Measurements from ENCODE around the gene LBH. TPM values are rescaled to one million over a fixed set of nuclear protein-coding genes. Genes with fewer than 3 reads are reported as not detected.

LBH gene
- total RNA-seq, 1 experiment from 2014 or later = 1.2 TPM

DNA sequence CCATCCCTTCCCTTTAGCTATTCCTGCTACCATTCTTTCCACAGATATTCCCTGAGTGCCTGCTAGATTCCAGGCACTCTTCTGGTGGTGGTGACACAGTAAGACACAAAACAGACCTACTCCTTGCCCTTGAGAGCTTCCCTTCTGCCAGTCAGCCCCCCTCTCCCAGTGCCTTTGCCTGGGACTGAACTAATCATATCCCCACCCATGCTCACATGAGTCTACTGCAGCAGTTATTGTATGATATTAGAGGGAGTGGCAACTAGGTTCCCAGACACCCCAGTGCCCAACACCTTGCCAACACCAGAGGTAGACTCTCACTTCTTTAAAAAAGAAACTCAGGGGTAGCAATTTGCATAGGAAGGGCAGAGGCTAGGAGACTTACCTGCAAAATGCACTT is 7.2 kb upstream of the LBH start (continued):
- TF ChIP-seq, protein P1, sequence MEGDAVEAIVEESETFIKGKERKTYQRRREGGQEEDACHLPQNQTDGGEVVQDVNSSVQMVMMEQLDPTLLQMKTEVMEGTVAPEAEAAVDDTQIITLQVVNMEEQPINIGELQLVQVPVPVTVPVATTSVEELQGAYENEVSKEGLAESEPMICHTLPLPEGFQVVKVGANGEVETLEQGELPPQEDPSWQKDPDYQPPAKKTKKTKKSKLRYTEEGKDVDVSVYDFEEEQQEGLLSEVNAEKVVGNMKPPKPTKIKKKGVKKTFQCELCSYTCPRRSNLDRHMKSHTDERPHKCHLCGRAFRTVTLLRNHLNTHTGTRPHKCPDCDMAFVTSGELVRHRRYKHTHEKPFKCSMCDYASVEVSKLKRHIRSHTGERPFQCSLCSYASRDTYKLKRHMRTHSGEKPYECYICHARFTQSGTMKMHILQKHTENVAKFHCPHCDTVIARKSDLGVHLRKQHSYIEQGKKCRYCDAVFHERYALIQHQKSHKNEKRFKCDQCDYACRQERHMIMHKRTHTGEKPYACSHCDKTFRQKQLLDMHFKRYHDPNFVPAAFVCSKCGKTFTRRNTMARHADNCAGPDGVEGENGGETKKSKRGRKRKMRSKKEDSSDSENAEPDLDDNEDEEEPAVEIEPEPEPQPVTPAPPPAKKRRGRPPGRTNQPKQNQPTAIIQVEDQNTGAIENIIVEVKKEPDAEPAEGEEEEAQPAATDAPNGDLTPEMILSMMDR (IDR thresholded peaks at IDR 0.05 in 2 of 3, conservative IDR thresholded peaks at IDR 0.05 in 1 of 3; ENCODE audit: borderline replicate concordance in 1 of 3, insufficient read depth in 1 of 3, low read depth in 2 of 3, low read length in 2 of 3) = no peak

DNA sequence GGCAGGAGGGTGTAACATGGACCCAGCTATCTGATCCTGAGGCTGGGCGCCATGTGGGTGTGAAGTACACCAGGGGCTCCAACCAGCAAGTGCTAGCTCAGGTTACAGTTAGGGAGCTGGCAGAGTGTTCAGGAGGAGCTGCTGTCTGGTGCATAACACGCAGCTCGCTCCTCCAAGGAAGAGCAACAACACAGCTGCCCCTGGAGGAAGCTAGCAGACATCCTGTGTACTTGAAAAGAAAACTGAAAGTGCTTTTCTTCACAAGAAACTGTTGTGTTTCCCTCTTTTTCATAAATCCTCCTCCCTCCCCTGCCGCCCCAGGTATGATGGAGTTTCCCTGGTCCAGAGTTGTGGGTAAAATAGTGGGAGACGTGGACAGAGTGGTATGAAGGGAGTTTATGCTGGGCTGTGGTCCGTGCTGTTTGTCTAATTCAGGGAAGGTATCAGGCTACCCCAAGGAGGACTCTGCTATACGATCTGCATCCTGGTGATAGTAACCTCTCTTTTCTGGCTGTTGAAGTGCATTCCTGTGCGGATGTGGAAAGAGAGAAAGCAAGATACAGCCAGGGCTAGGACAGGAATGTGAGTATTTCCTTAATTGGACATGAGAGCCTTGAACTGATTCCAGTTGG is 6.1 kb upstream of the LBH start:
- Histone ChIP-seq H3K4me3 (replicated peaks in 1 of 2; ENCODE audit: low read depth in 1 of 2, low read length in 2 of 2) (no peak overlapping the region), H4K20me1 (ENCODE audit: insufficient read depth) (no peaks in the 10 kb centered on the region), H3K27ac (ENCODE audit: low read depth, low read length) (no peak overlapping the region), H3K4me1 (ENCODE audit: control insufficient read depth in 1 of 2, insufficient read depth in 2 of 2, low read length in 2 of 2) (no peaks in the 10 kb centered on the region; a peak in 1 of 4 replicates), H3K9ac (ENCODE audit: low read length) (no peak overlapping the region), H3K4me2 (ENCODE audit: low read length) (no peak overlapping the region), H3K79me2 (ENCODE audit: insufficient read depth, low read length) (no peaks in the 10 kb centered on the region), H2AFZ (ENCODE audit: low read depth, low read length, poor library complexity, severe bottlenecking) (no peak overlapping the region), H3K9me3 (ENCODE audit: control insufficient read depth in 1 of 2, insufficient read depth in 1 of 2, low read depth in 1 of 2, low read length in 2 of 2) (no peaks in the 10 kb centered on the region), H3K27me3 (ENCODE audit: insufficient read depth, low read length) (peaks cover 7% of the 10 kb centered on the region; the same call in 1 of the 2 replicates), H3K36me3 (ENCODE audit: control insufficient read depth in 1 of 2, insufficient read depth in 2 of 2, low read length in 2 of 2) (no peaks in the 10 kb centered on the region), H3K9me2 (ENCODE audit: insufficient read depth) (no peaks in the 10 kb centered on the region)
- ChIA-PET CTCF (no interaction called here), RAD21 (ENCODE audit: low non-redundant PET in 1 of 2, low total read pairs in 2 of 2, uncharacterized antibody in 2 of 2, unreplicated experiment in 2 of 2) (no interaction called here), POLR2A (no interaction called here)
- no TSS peak for BruUV-seq (replicated peaks)
- no peak for ATAC-seq
- TF ChIP-seq JUND (IDR thresholded peaks at IDR 0.05) (no peak), SIN3A (IDR thresholded peaks at IDR 0.05; ENCODE audit: low read depth) (no peak), SP1 (IDR thresholded peaks at IDR 0.05; ENCODE audit: low read depth) (no peak), ATF3 (IDR thresholded peaks at IDR 0.05) (no peak)
- no peak for DNase-seq (ENCODE audit: low read depth, low spot score)
- intact Hi-C loops (cut with micrococcal nuclease) = no loop called here
